ENCODE measurements around the gene PTPN23. TPM values are rescaled to one million over a fixed set of nuclear protein-coding genes. Genes with fewer than 3 reads are reported as not detected.

The PTPN23 gene
- total RNA-seq, 3 donors from 2014 or later (not counting 1 experiment from before 2014, with no cell fraction given): 49.3 to 73.6 (median 52.0) TPM

DNA sequence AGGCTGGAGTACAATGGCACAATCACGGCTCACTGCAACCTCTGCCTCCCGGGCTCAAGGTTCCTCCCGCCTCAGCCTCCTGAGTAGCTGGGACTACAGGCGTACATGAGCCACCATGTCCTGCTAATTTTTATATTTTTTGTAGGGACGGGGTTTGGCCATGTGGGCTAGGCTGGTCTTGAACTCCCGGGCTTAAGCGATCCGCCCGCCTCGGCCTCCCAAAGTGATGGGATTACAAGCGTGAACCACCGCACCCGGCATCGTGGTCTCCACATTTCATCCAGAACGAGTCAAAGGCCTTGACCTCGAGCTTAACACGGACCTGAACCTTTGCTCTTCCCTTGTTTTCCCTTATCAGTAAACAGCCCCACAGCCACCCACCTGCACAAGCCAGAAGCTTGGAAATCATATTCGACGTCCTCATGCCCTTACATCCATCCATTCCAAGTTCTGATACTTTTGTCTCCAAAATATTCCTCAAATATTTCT lies 1.4 kb upstream of the PTPN23 start:
- Histone ChIP-seq H3K4me3 (ENCODE audit: low read length) (no peak overlapping the region), H3K27ac (ENCODE audit: low read length) (no peak overlapping the region), H3K36me3 (ENCODE audit: control insufficient read depth, insufficient read depth, low read length) (no peaks in the 10 kb centered on the region), H3K4me1 (ENCODE audit: control insufficient read depth, insufficient read depth, low read length) (peaks cover 24% of the 10 kb centered on the region), H3K27me3 (ENCODE audit: control insufficient read depth, insufficient read depth, low read length) (no peaks in the 10 kb centered on the region), H3K9me3 (ENCODE audit: control insufficient read depth, insufficient read depth, low read length) (no peaks in the 10 kb centered on the region)
- ATAC-seq: no peak
- DNase-seq: no peak
- Mint-ChIP-seq H3K4me3 (peak overlapping the region; percentile 99), H3K36me3 (no peaks in the 10 kb centered on the region), H3K9me3 (no peaks in the 10 kb centered on the region), H3K27me3 (ENCODE audit: low read depth in 2 of 2) (peaks cover 0 to 2% of the 10 kb centered on the region in 2 donors), H3K27ac (peak overlapping the region; percentile 99 to 100), H3K4me1 (peaks cover 41 to 55% of the 10 kb centered on the region in 2 donors)
- WGBS (ENCODE audit: insufficient coverage): 95% methylated on average over 19 of the region's 19 CpGs
- TF ChIP-seq, protein P1, sequence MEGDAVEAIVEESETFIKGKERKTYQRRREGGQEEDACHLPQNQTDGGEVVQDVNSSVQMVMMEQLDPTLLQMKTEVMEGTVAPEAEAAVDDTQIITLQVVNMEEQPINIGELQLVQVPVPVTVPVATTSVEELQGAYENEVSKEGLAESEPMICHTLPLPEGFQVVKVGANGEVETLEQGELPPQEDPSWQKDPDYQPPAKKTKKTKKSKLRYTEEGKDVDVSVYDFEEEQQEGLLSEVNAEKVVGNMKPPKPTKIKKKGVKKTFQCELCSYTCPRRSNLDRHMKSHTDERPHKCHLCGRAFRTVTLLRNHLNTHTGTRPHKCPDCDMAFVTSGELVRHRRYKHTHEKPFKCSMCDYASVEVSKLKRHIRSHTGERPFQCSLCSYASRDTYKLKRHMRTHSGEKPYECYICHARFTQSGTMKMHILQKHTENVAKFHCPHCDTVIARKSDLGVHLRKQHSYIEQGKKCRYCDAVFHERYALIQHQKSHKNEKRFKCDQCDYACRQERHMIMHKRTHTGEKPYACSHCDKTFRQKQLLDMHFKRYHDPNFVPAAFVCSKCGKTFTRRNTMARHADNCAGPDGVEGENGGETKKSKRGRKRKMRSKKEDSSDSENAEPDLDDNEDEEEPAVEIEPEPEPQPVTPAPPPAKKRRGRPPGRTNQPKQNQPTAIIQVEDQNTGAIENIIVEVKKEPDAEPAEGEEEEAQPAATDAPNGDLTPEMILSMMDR (IDR thresholded peaks at IDR 0.05): no peak
- intact Hi-C loops (cut with micrococcal nuclease): no loop called here

DNA sequence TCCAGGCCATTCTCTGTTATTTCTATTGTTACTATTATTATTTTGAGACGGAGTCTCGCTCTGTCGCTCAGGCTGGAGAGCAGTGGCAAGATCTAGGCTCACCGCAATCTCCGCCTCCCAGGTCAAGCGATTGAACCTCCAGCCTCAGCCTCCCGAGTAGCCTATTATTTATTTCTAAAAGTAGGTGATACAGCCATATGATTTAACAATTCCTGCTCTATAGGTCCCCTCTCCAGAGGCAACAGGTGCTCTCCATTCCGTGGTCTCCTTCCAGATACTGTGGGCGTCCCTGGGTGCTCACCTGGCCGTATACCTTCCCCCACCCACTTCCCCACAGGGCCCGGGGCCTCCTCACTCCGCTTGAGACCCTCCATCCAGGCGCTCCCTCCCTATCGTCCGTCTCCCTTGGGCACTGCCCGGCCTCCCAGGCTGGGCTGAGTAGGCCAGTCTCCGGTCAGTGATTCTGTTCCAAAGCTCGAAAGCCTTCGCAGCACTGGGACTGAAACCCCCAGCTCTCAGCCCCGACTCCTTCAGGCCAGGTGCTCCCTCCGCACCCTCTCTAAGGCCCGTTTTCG lies 708 bp upstream of the PTPN23 start:
- H3K9me3 Mint-ChIP-seq: no peaks in the 10 kb centered on the region
- WGBS (ENCODE audit: insufficient coverage): 18% methylated on average over 23 of the region's 23 CpGs
- ATAC-seq: no peak
- H3K27ac Mint-ChIP-seq: peak overlapping the region; percentile 99 to 100
- H3K27ac ChIP-seq (ENCODE audit: low read length): peak overlapping the region; percentile 89
- intact Hi-C loops (cut with micrococcal nuclease): loop anchor here (2.0 kb wide), 2 partner anchors 97 to 217 kb away; partner anchors contain the start of genes KIF9 and KLHL18
- peaks cover 24% of the 10 kb centered on the region for H3K4me1 ChIP-seq (ENCODE audit: control insufficient read depth, insufficient read depth, low read length)
- H3K4me1 Mint-ChIP-seq: peaks cover 39 to 51% of the 10 kb centered on the region in 2 donors
- H3K4me3 ChIP-seq (ENCODE audit: low read length): peak overlapping the region; percentile 85
- H3K4me3 Mint-ChIP-seq: peak overlapping the region; percentile 99
- H3K9me3 ChIP-seq (ENCODE audit: control insufficient read depth, insufficient read depth, low read length): no peaks in the 10 kb centered on the region
- H3K27me3 Mint-ChIP-seq (ENCODE audit: low read depth in 2 of 2): peaks cover 0 to under 1% of the 10 kb centered on the region in 2 donors
- no peaks in the 10 kb centered on the region for H3K36me3 Mint-ChIP-seq
- TF ChIP-seq, protein P1 (IDR thresholded peaks at IDR 0.05): no peak
- no peaks in the 10 kb centered on the region for H3K27me3 ChIP-seq (ENCODE audit: control insufficient read depth, insufficient read depth, low read length)
- no peaks in the 10 kb centered on the region for H3K36me3 ChIP-seq (ENCODE audit: control insufficient read depth, insufficient read depth, low read length)
- no peak for DNase-seq

DNA sequence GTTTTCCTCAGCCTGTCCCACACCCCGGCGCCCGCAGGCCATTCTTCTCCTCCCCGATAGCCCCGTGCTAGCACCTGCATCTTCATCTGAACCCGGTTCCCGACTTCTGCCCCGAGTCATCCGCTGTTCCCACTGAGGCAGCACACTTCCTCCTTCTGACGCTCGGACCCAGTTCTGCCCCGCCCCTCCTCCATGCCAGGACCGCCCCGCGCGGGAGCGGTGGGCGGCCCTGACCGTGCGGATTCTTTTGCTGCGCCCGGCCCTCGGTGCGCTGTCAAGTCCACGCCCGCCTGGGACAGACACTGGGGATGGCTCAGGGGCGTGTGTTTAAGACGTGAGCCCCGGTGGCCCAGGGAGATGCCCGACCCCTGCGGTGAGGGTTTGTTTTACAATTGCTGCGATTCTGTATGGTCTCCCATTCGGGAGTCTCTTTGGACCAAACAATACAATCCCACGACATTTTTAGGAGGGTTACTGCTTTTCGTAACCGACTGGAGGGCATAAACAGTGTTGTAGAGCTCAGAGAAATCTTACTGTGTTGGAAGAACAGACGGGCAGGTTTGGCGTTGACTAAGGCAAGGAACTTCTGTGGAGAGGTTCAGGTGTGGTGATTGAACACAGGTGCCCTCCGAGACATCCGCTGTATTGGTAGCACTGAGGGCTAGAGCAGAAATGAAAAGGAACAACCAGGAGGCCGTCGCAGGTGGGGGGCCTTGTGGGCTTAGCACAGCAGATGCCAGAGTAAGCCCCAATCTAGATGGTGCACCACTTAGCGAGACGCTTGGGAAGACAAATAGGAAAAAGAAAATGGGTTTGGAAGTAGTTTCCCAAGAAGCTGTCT lies 716 bp downstream of the PTPN23 start:
- Histone ChIP-seq H3K4me3 (ENCODE audit: low read length) (peak overlapping the region; percentile 85), H3K27ac (ENCODE audit: low read length) (peak overlapping the region; percentile 89), H3K36me3 (ENCODE audit: control insufficient read depth, insufficient read depth, low read length) (no peaks in the 10 kb centered on the region), H3K9me3 (ENCODE audit: control insufficient read depth, insufficient read depth, low read length) (no peaks in the 10 kb centered on the region), H3K27me3 (ENCODE audit: control insufficient read depth, insufficient read depth, low read length) (no peaks in the 10 kb centered on the region), H3K4me1 (ENCODE audit: control insufficient read depth, insufficient read depth, low read length) (peaks cover 24% of the 10 kb centered on the region)
- Mint-ChIP-seq H3K27me3 (ENCODE audit: low read depth in 2 of 2) (no peaks in the 10 kb centered on the region), H3K27ac (peak overlapping the region; percentile 99 to 100), H3K9me3 (no peaks in the 10 kb centered on the region), H3K4me1 (peaks cover 47 to 54% of the 10 kb centered on the region in 2 donors), H3K36me3 (no peaks in the 10 kb centered on the region), H3K4me3 (peak overlapping the region; percentile 99)
- TF ChIP-seq, protein P1 (IDR thresholded peaks at IDR 0.05): no peak
- DNase-seq: peak; percentile 61 to 78
- peak; percentile 59 to 75 (median 63) for ATAC-seq
- intact Hi-C loops (cut with micrococcal nuclease): loop anchor here (1.0 to 2.0 kb wide), 3 partner anchors 94 to 219 kb away; partner anchors contain the start of genes KIF9, KLHL18 and SCAP
- whole genome bisulfite sequencing (ENCODE audit: insufficient coverage): 10% methylated on average over 43 of the region's 44 CpGs

Data from natural killer cell (primary cell).